Transverse colon (tissue), 4 donors: ENCODE results near the gene MAL.

ENCODE experiments used
- CTCF ChIP-seq, 5 experiments: fragments of 200-600 bp in 3 of 5; fragments of 450-650 bp in 2 of 5; sonication (generic) in 3 of 5; IDR thresholded peaks; 1 replicate in 2 of 5; 2 replicates in 3 of 5; pipeline ENCODE4 v1.5.1; 2016 to 2017; ENCODE audit warnings: antibody characterized with exemption in 5 of 5, inconsistent platforms in 3 of 5, mild to moderate bottlenecking in 2 of 5, moderate library complexity in 1 of 5
- EP300 ChIP-seq: sonication (generic); formaldehyde crosslinking; IDR thresholded peaks from one replicate; pipeline ENCODE4 v1.6.1; 2017; ENCODE audit warnings: antibody characterized with exemption, low read depth
- POLR2AphosphoS5 ChIP-seq, 3 donors: sonication (generic); formaldehyde crosslinking; IDR thresholded peaks; one replicate each; pipeline ENCODE4 v1.6.1; 2016; ENCODE audit warnings: antibody characterized with exemption in 3 of 3

- no peak for TF ChIP-seq CTCF (IDR thresholded peaks at IDR 0.05)
- TF ChIP-seq POLR2AphosphoS5 (IDR thresholded peaks at IDR 0.05) = no peak
- TF ChIP-seq EP300 = no peak
Measured at GRCh38 chr2:95052307-95052706, 26.8 kb downstream of the MAL start.
